Endothelial cell of umbilical vein (primary cell): Measurements from ENCODE around the gene MRPL12. TPM values are rescaled to one million over a fixed set of nuclear protein-coding genes. Genes with fewer than 3 reads are reported as not detected.

Experiments used
- BruUV-seq: library from RNA; stranded (reverse); fragments of 400-500 nt; replicated peaks from 2 replicates; lab custom pipeline; 2021; lab: Mats Ljungman, UMichigan
- CTCF ChIA-PET: fragments of 300-600, 350-600 bp; sonication (Branson Sonifier 250); formaldehyde crosslinking; loops from one replicate; lab custom pipeline; 2021; ENCODE audit warnings: antibody characterized with exemption, inconsistent platforms; lab: Charles Lee
- POLR2A ChIA-PET: fragments of 300-600, 350-600 bp; sonication (Branson Sonifier 250); formaldehyde crosslinking; loops from one replicate; lab custom pipeline; 2021; ENCODE audit warnings: antibody characterized with exemption, inconsistent platforms; lab: Charles Lee
- DNase-seq: peaks from one replicate; pipeline ENCODE4 v3.0.0-alpha.2; 2011; ENCODE audit warnings: low read depth, low spot score
- FAIRE-seq: peaks from 2 replicates; lab custom pipeline; 2011; peaks lifted over from hg19 to GRCh38; lab: Jason Lieb, UNC
- H2AFZ ChIP-seq: 2 replicates; pipeline ENCODE4 v1.6.0; 2012; ENCODE audit warnings: low read depth, low read length, control low read depth, inconsistent platforms
- H3K27ac ChIP-seq: 2 replicates; pipeline ENCODE4 v1.5.1; 2011; ENCODE audit warnings: low read depth, mild to moderate bottlenecking, control low read depth, low read length, moderate library complexity; ENCODE audit not compliant: insufficient read depth
- H3K27me3 ChIP-seq, 2 experiments: 2 replicates each; pipeline versions ENCODE4 v1.6.0 to v1.6.1; 2011; ENCODE audit warnings: low read length in 2 of 2, mixed read lengths in 1 of 2; ENCODE audit not compliant: control insufficient read depth in 2 of 2, insufficient read depth in 2 of 2
- H3K36me3 ChIP-seq, 2 experiments: 2 replicates in 1 of 2; 3 replicates in 1 of 2; pipeline ENCODE4 v1.5.1; 2011; ENCODE audit warnings: low read length in 2 of 2, mild to moderate bottlenecking in 1 of 2, moderate library complexity in 1 of 2; ENCODE audit not compliant: control insufficient read depth in 2 of 2, insufficient read depth in 2 of 2; ENCODE audit errors: extremely low read depth in 1 of 2
- H3K4me1 ChIP-seq: 3 replicates; pipeline ENCODE4 v1.5.1; 2011; ENCODE audit warnings: mild to moderate bottlenecking, low read length; ENCODE audit not compliant: control insufficient read depth, insufficient read depth; ENCODE audit errors: extremely low read depth
- H3K4me2 ChIP-seq: 2 replicates; pipeline ENCODE4 v1.6.1; 2011; ENCODE audit warnings: low read length, control low read depth, mixed read lengths; ENCODE audit not compliant: insufficient read depth
- H3K4me3 ChIP-seq, 3 experiments: fragments of 200-600 bp in 1 of 3; sonication (generic), shearing (Covaris generic) in 1 of 3; replicated peaks in 1 of 3; 2 replicates each; pipeline ENCODE4 v1.5.1; 2011 to 2016; ENCODE audit warnings: control low read depth in 3 of 3, low read length in 3 of 3, mild to moderate bottlenecking in 2 of 3, inconsistent platforms in 1 of 3, low read depth in 1 of 3, moderate library complexity in 1 of 3; ENCODE audit not compliant: insufficient read depth in 1 of 3
- H3K79me2 ChIP-seq: 2 replicates; pipeline ENCODE4 v1.6.0; 2012; ENCODE audit warnings: low read length, inconsistent platforms; ENCODE audit not compliant: control insufficient read depth, insufficient read depth
- H3K9ac ChIP-seq: replicated peaks from 2 replicates; pipeline ENCODE3; 2011; ENCODE audit warnings: low read length, control low read depth; ENCODE audit not compliant: insufficient read depth; ENCODE audit errors: extremely low read depth
- H3K9me1 ChIP-seq: replicated peaks from 3 replicates; pipeline ENCODE4 v1.6.0; 2011; ENCODE audit warnings: mild to moderate bottlenecking, low read length; ENCODE audit not compliant: control insufficient read depth, insufficient read depth; ENCODE audit errors: extremely low read depth
- H3K9me3 ChIP-seq: replicated peaks from 2 replicates; pipeline ENCODE4 v1.5.1; 2012; ENCODE audit warnings: low read length, inconsistent platforms; ENCODE audit not compliant: control insufficient read depth, insufficient read depth
- H4K20me1 ChIP-seq: replicated peaks from 2 replicates; pipeline ENCODE3; 2011; ENCODE audit warnings: mild to moderate bottlenecking, low read length; ENCODE audit not compliant: control insufficient read depth, insufficient read depth; ENCODE audit errors: extremely low read depth
- CTCF ChIP-seq, 2 donors: IDR thresholded peaks; 1 replicate in 1 of 2; 2 replicates in 1 of 2; pipeline ENCODE4 v1.5.1; 2011; ENCODE audit warnings: low read length in 2 of 2, mild to moderate bottlenecking in 2 of 2, moderate library complexity in 2 of 2, control low read depth in 1 of 2, inconsistent platforms in 1 of 2, low read depth in 1 of 2; ENCODE audit not compliant: insufficient read depth in 1 of 2; ENCODE audit errors: extremely low read depth in 1 of 2
- EZH2 ChIP-seq: IDR thresholded peaks from 2 replicates; pipeline ENCODE4 v1.6.1; 2012; ENCODE audit warnings: borderline replicate concordance, low read depth, mild to moderate bottlenecking, moderate library complexity, low read length, inconsistent platforms; ENCODE audit not compliant: severe bottlenecking
- FOS ChIP-seq: IDR thresholded peaks from 2 replicates; pipeline ENCODE4 v1.6.1; 2011; ENCODE audit warnings: mild to moderate bottlenecking, low read length, moderate library complexity, borderline replicate concordance; ENCODE audit not compliant: insufficient read depth
- GATA2 ChIP-seq: IDR thresholded peaks from 2 replicates; pipeline ENCODE4 v1.7.0; 2011; ENCODE audit warnings: low read depth, mild to moderate bottlenecking, moderate library complexity, mixed read lengths, low read length; ENCODE audit not compliant: insufficient read length, insufficient read depth
- JUN ChIP-seq: IDR thresholded peaks from 2 replicates; pipeline ENCODE4 v1.6.1; 2011; ENCODE audit warnings: borderline replicate concordance, low read depth; ENCODE audit not compliant: insufficient read length, insufficient read depth
- MAX ChIP-seq: IDR thresholded peaks from 2 replicates; pipeline ENCODE4 v1.6.1; 2011; ENCODE audit not compliant: insufficient read depth, insufficient read length
- MYC ChIP-seq: IDR thresholded peaks from one replicate; pipeline ENCODE4 v1.6.1; 2011; ENCODE audit warnings: mild to moderate bottlenecking, low read depth, low read length
- POLR2A ChIP-seq: IDR thresholded peaks from 2 replicates; pipeline ENCODE4 v1.6.1; 2012; ENCODE audit warnings: low read depth, mild to moderate bottlenecking, control low read depth, low read length
- POLR2AphosphoS5 ChIP-seq: IDR thresholded peaks from 2 replicates; pipeline ENCODE4 v1.6.1; 2012; ENCODE audit warnings: low read depth, mild to moderate bottlenecking, control low read depth, low read length, moderate library complexity; ENCODE audit not compliant: insufficient read depth
- dilution Hi-C: fragments of 300-500 bp; cut with MboI; formaldehyde crosslinking; loops from one replicate; pipeline ENCODE4 v1.15.0; 2019; ENCODE audit warnings: low sequenced_read_pairs; ENCODE audit not compliant: extremely low pct_ligation_motif_present
- intact Hi-C: fragments of 100-400 bp; cut with micrococcal nuclease; formaldehyde crosslinking; loops from one replicate; pipeline ENCODE4 v1.10.0; 2022
- polyA plus RNA-seq, 4 experiments: library from polyadenylated mRNA; depleted of rRNA in 3 of 4; stranded (reverse) in 3 of 4; unstranded in 1 of 4; fragments of >200 nt; gene quantifications; 2 replicates each; pipeline versions ENCODE4 v1.2.1 to v1.2.3, GENCODE V29; 2011 to 2012; ENCODE audit warnings: missing spikeins in 1 of 4
- total RNA-seq: library from RNA; stranded (reverse); gene quantifications from 2 replicates; pipeline ENCODE4 v1.2.3, GENCODE V29; 2021

Gene MRPL12
- total and polyA plus RNA-seq, 2 donors (not counting 3 experiments of a cell fraction or from before 2014, with no cell fraction given) = 91.9 to 99.9 TPM

GRCh38 chr17:81717049-81717765 is 14.0 kb downstream of the MRPL12 start:
- TF ChIP-seq MYC = no peak
- TF ChIP-seq POLR2A = no peak
- TF ChIP-seq EZH2 = no peak
- no peak for TF ChIP-seq POLR2AphosphoS5
- TF ChIP-seq CTCF (IDR thresholded peaks at IDR 0.05; ENCODE audit: extremely low read depth in 1 of 2, insufficient read depth in 1 of 2, low read depth in 1 of 2, low read length in 2 of 2) = no peak
- no peak for TF ChIP-seq FOS
- TF ChIP-seq GATA2 = no peak
- no peak for TF ChIP-seq JUN
- TF ChIP-seq MAX = no peak
- POLR2A ChIA-PET = no interaction called here
- BruUV-seq = no TSS peak
- intact Hi-C loops = no loop called here
- no peaks in the 10 kb centered on the region for H3K9me1 ChIP-seq
- CTCF ChIA-PET = no interaction called here
- no peaks in the 10 kb centered on the region for H3K27me3 ChIP-seq
- no peak overlapping the region for H3K9ac ChIP-seq
- H3K27ac ChIP-seq = no peak overlapping the region
- H3K36me3 ChIP-seq = no peaks in the 10 kb centered on the region
- H2AFZ ChIP-seq = no peak overlapping the region
- dilution Hi-C loops = no loop called here
- FAIRE-seq (no peak), DNase-seq (no peak)
- no peaks in the 10 kb centered on the region for H3K9me3 ChIP-seq
- H3K4me3 ChIP-seq = no peak overlapping the region
- H3K4me1 ChIP-seq = peaks cover 4% of the 10 kb centered on the region
- no peaks in the 10 kb centered on the region for H3K79me2 ChIP-seq
- no peaks in the 10 kb centered on the region for H4K20me1 ChIP-seq
- H3K4me2 ChIP-seq = no peak overlapping the region
